Measurements from ENCODE around the gene TLX3. TPM values are rescaled to one million over a fixed set of nuclear protein-coding genes. Genes with fewer than 3 reads are reported as not detected.

TLX3 gene
- not detected in 2 replicates for total RNA-seq

GRCh38 chr5:171308453-171309275 is at the start of gene TLX3:
Gene TLX3 (plus strand): TSS chr5:171309248. CDS start chr5:171309366, 118 bp downstream.

Small RNA genes within 50 kb of the gene (small RNA-seq; reads per million reads assigned to genes)
- gene AC091980.1 (not detected), gene RN7SL339P (not detected)

Other genes starting within 250 kb of the TLX3 start
- 589 and 757 TPM in 2 replicates for gene NPM1, start 78.6 kb downstream of the TLX3 start, total RNA-seq
- gene FGF18, start 110.4 kb downstream of the TLX3 start, total RNA-seq = 0.12 and 0.16 TPM in 2 replicates

Data from hair follicle dermal papilla cell (primary cell).